GM12878 (cell line): Measurements from ENCODE around the gene CCDC201. TPM values are rescaled to one million over a fixed set of nuclear protein-coding genes. Genes with fewer than 3 reads are reported as not detected.

Source experiments
- HDGF ChIP-seq: fragments of 450-650 bp; IDR thresholded peaks from 2 replicates; pipeline ENCODE4 v1.6.1; 2016; ENCODE audit warnings: antibody characterized with exemption
- LARP7 ChIP-seq: fragments of 450-650 bp; IDR thresholded peaks from 2 replicates; pipeline ENCODE4 v1.6.1; 2017; ENCODE audit warnings: mild to moderate bottlenecking
- TBL1XR1 ChIP-seq: IDR thresholded peaks from 2 replicates; pipeline ENCODE4 v1.6.1; 2012; ENCODE audit warnings: low read depth, low read length, improper control_type of control experiment
- ZBTB33 ChIP-seq: fragments of 450-650 bp; IDR thresholded peaks from 2 replicates; pipeline ENCODE4 v1.6.1; 2017; ENCODE audit warnings: mild to moderate bottlenecking
- polyA plus RNA-seq, 11 experiments: library from polyadenylated mRNA; depleted of rRNA in 4 of 11; unstranded in 6 of 11; stranded (reverse) in 5 of 11; fragments of >200 nt; fragmentation: Nextera tagmentation in 4 of 11; fragmentation: Illumina TruSeq in 1 of 11; extraction: Ambion mirVana in 4 of 11; extraction: Trizol in 1 of 11; gene quantifications; 1 replicate in 1 of 11; 2 replicates in 10 of 11; pipeline versions ENCODE4 v1.2.1 to v1.2.3, GENCODE V29; 2011 to 2016; ENCODE audit warnings: inconsistent platforms in 2 of 11, missing spikeins in 2 of 11, low read depth in 1 of 11
- total RNA-seq, 4 experiments: library from RNA; depleted of rRNA in 3 of 4; stranded (reverse); fragments of >200 nt in 3 of 4; fragmentation: Illumina TruSeq in 1 of 4; extraction: Trizol in 1 of 4; gene quantifications; 2 replicates each; pipeline versions ENCODE4 v1.2.1 to v1.2.3, GENCODE V29; 2013 to 2021
- TF ChIP-seq, protein P1 (sequence below): IDR thresholded peaks from 2 replicates; pipeline ENCODE4 v1.6.1; 2012; ENCODE audit warnings: improper control_type of control experiment, low read depth, low read length; ENCODE audit not compliant: insufficient replicate concordance

CCDC201 gene
- total and polyA plus RNA-seq, 10 of the 15 experiments (the other 5 are each of a cell fraction or from before 2014, with no cell fraction given), result 0.10 TPM; not detected in 9

- TF ChIP-seq ZBTB33 (no peak), TBL1XR1 (no peak), LARP7 (no peak), HDGF (no peak)
- TF ChIP-seq, protein P1, sequence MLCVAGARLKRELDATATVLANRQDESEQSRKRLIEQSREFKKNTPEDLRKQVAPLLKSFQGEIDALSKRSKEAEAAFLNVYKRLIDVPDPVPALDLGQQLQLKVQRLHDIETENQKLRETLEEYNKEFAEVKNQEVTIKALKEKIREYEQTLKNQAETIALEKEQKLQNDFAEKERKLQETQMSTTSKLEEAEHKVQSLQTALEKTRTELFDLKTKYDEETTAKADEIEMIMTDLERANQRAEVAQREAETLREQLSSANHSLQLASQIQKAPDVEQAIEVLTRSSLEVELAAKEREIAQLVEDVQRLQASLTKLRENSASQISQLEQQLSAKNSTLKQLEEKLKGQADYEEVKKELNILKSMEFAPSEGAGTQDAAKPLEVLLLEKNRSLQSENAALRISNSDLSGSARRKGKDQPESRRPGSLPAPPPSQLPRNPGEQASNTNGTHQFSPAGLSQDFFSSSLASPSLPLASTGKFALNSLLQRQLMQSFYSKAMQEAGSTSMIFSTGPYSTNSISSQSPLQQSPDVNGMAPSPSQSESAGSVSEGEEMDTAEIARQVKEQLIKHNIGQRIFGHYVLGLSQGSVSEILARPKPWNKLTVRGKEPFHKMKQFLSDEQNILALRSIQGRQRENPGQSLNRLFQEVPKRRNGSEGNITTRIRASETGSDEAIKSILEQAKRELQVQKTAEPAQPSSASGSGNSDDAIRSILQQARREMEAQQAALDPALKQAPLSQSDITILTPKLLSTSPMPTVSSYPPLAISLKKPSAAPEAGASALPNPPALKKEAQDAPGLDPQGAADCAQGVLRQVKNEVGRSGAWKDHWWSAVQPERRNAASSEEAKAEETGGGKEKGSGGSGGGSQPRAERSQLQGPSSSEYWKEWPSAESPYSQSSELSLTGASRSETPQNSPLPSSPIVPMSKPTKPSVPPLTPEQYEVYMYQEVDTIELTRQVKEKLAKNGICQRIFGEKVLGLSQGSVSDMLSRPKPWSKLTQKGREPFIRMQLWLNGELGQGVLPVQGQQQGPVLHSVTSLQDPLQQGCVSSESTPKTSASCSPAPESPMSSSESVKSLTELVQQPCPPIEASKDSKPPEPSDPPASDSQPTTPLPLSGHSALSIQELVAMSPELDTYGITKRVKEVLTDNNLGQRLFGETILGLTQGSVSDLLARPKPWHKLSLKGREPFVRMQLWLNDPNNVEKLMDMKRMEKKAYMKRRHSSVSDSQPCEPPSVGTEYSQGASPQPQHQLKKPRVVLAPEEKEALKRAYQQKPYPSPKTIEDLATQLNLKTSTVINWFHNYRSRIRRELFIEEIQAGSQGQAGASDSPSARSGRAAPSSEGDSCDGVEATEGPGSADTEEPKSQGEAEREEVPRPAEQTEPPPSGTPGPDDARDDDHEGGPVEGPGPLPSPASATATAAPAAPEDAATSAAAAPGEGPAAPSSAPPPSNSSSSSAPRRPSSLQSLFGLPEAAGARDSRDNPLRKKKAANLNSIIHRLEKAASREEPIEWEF, result no peak
Observed at GRCh38 chr7:45882465-45882810, 9.6 kb upstream of the CCDC201 start (continued).
